ENCODE data around the gene SNAP47.

SNAP47 gene

DNA sequence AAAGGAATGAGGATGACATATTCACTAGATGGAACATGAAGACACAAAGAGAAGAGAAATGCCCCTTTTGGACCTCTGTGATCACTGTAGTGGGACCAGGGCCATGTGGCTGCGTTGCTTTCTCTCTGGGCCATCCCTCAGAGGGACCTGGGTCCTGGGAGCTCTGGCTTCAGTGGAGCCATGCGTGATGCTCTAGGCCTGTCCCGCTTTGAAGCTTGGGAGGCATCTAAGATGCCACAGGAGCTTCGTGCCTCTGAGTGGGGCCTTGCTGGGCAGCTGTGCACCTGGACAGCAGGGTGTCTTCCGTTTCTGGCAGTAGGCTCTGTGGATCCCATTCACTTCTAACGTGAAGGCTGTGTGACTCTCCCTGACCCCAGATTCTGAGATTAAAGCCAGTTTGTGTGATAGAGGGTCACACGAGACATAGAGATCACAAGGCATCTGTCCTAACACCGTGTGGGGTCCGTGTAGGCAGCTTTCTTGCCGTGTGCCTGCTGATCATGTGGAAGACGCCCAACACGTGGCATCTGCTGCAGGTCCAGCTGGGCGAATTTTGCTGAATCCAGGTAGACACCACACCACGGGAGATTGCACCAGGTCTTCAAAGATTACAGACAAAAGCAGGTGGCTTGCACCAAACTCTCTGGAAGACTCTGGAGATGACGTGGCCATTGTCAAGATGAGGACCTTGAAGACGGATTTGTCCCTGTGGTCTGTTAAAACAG, 63.0 kb downstream of the SNAP47 start:
- no peak for DNase-seq (ENCODE audit: low spot score)

DNA sequence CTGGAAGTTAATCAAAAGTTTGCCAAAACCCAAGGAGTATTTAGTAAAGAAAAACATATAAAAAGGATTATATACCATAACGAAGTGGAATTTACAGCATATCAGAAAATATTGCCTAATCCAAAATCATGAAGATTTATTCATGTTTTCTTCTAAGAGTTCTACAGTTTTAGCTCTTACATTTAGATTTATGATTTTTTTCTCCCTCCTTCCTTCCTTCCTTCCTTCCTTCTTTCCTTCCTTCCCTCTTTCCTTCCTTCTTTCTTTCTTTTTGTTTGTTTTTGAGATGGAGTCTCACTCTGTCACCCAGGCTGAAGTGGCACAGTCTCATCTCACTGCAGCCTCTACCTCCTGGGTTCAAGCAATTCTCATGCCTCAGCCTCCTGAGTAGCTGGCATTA, 64.5 kb downstream of the SNAP47 start:
- no peak for DNase-seq (ENCODE audit: low spot score)

DNA sequence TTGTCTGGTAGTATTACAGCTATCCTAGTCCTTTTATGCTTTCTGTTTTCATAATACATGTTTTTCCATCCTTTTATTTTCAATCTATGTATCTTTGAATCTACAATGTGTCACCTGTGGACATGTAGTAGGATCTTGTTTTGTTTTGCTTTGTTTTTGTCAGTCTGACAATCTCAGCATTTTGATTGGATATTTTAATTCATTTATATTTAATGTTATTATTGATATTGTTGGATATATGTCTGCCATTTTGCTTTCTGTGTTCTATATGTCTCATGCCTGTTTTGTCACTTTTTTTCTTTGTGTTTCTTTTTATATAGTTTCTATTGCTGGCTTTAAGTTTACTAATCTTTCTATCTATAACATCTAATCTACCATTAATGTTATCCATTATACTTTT, 68.7 kb downstream of the SNAP47 start:
- DNase-seq (ENCODE audit: low spot score) = no peak

DNA sequence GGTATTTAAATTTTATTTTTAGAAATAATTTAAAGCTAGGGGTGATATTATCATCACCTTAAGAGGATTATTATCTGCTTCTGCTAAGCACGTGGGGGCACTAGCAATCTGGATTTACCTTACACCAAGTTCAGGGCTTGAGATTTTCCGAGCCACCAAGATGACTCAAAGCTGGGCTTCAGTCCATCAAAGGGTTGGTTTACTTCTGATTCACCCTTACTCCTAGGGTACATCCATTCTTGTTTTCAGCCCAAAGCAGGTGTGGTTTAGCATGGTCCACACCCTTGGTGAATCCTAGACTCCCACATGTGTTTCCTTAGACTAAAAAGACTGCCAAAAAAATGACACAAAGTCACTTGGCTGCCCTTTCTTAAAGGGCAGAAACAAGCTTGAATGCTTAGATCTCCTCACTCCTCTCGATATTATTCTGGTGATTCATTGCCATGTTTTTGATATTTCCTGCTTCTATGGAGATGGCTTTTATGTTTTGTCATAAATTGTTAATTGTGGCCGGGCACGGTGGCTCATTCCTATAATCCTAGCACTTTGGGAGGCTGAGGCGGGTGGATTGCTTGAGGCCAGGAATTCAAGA, 70.5 kb downstream of the SNAP47 start:
- DNase-seq (ENCODE audit: low spot score) = no peak

DNA sequence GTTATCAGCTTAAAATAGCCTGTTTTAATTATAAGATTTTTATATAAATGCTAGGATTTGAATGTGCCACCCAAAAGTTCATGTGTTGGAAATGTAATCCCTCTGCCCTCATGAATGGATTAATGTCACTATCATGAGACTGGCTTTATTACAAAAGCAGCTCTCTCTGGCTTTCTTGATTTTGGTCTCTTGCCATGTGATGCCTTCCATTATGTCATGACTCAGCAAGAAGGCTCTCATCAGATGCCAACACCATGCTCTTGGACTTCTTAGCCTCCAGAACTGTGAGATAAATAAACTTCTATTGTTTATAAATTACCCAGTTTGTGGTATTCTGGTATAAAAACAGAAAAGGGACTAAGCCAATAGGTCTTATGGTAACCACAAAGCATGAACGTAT, 73.3 kb downstream of the SNAP47 start:
- no peak for DNase-seq (ENCODE audit: low spot score)

DNA sequence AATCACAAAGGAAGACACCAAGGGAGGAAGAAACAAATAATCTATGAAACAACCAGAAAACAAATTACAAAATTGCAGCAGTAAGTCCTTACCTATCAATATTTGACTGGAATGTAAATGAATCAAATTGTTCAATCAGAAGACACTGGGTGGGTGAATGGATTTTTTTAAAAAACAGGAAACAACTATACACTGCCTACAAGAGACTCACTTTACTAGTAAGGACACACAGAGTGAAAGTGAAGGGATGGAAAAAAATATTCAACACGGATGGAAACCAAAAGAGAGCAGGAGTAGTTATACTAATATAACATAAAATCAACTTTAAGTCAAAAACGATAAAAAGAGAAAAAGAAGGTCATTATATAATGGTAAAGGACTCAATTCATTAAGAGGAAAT, 73.8 kb downstream of the SNAP47 start:
- no peak for DNase-seq (ENCODE audit: low spot score)

DNA sequence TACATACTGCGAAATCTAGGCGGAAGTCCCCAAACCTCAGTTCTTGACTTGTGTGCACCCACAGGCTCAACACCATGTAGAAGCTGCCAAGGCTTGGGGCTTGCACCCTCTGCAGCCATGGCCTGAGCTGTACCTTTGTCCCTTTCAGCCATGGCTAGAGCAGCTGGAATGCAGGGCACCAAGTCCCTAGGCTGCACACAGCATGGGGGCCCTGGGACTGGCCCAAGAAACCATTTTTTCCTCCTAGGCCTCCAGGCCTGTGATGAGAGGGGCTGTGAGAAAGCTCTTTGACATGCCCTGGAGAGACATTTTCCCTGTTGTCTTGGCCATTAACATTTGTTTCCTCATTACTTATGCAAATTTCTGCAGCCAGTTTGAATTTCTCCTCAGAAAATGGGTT, 78.7 kb downstream of the SNAP47 start:
- no peak for DNase-seq (ENCODE audit: low spot score)

DNA sequence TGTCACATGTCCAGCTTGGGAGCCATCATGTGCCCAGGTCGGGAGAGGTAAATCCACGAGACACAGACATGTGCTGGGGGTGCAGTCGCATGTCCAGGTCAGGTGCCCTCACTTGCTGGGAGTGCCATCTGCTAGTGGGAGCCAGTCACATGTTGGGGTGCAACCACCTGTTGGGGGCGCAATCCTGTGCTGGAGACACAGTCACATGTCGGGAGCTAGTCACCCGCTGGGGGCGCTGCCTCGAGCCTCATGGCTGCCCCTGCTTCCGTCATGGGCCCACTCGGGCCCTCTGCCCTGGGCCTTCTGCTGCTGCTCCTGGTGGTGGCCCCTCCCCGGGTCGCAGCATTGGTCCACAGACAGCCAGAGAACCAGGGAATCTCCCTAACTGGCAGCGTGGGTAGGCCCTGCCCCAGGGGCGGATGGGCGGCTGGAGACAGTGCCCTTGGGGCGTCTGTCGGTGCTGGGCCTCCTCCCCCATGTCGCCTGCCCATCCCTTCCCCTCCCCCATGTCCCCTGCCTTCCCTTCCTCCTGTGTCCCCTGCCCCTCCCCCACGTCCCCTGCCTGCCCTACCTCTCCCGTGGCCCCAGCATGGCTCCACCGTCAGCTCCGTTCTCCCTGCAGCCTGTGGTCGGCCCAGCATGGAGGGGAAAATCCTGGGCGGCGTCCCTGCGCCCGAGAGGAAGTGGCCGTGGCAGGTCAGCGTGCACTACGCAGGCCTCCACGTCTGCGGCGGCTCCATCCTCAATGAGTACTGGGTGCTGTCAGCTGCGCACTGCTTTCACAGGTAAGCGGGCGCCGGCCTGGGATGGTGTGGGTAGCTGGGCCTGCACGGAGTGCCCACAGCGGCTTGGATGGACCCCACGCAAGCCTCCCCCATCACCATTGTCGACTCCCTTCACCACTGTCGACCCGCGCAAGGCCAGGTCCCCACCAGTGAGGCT, 80.5 kb downstream of the SNAP47 start, which contains the start of gene PRSS38:
Gene PRSS38 (plus strand): TSS at position 208 of the 942 bp plus-strand sequence. CDS start 42 bp downstream, at position 250.
- DNase-seq (ENCODE audit: low spot score) = no peak

DNA sequence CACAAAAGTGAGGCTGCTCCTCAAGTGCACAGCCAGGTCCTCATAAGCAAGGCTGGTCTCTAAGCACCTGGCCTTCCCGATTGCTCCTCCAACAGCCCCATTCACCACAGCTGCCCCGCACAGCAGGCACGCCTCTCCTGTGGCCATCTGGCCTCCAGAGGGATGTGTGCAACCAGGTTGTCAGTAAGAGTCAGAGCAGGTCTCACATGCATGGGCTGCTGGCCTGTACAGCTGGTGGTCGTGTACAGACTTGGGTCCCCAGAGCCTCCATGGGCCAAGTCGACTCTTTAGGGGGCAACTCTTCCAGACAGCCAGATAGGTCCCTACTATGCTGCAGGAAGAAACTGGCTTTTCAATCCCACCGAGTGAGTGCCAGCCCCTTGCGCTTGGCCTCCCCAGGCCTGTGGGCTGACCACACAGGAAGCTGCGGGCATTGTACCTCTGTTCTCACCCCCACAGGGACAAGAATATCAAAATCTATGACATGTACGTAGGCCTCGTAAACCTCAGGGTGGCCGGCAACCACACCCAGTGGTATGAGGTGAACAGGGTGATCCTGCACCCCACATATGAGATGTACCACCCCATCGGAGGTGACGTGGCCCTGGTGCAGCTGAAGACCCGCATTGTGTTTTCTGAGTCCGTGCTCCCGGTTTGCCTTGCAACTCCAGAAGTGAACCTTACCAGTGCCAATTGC, 81.7 kb downstream of the SNAP47 start:
- no peak for DNase-seq (ENCODE audit: low spot score)

DNA sequence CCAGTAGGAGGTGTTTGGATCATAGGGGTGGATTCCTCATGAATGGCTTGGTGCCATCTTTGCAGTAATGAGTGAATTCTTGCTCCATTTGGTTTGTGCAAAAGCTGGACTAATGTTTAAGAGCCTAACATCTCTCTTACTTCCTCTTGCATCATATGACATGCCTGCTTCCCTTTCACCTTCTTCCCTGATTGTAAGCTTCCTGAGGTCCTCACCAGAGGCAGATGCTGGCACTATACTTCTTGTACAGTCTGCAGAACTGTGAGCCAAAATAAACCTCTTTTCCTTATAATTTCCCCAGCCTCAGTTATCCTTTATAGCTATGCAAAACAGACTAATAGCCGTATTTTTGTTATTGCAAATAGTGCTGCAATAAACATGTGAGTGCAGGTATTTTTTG, 88.3 kb downstream of the SNAP47 start:
- DNase-seq (ENCODE audit: low spot score) = no peak

DNA sequence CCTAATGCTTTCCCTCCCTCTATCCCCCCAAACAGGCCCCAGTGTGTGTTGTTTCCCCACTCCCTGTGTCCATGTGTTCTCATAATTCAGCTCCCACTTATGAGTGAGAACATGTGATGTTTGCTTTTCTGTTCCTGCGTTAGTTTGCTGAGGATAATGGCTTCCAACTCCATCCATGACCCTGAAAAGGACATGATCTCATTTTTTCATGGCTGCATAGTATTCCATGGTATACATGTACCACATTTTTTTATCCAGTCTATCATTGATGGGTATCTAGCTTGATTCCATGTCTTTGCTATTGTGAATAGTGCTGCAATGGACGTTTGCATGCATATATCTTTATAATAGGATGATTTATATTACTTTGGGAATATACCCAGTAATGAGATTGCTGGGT, 89.0 kb downstream of the SNAP47 start:
- DNase-seq (ENCODE audit: low spot score) = no peak

DNA sequence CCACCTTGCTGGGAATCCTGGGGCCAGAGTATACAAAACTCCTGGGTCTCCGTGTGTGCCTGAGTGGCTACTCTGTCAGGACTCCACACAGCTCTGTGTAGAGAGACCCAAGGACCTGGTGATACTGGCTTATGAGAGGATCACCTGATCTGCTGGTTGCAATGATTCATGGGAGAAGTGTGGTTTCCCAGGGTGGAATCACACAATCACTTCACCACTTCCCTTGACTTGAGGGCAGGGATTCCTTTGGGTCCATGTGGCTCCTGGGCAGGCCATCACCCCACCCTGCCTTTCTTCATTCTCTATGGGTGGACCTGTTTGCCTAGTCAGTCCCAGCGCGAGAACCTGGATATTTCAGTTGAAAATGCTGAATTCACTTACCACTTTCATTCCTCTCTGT, 93.6 kb downstream of the SNAP47 start:
- no peak for DNase-seq (ENCODE audit: low spot score)
